ENCODE results near the gene ATP2B2.

The ATP2B2 gene

GRCh38 chr3:10483364-10483675 lies 22.1 kb downstream of the ATP2B2 start:
- no peaks in the 10 kb centered on the region for H3K36me3 ChIP-seq (ENCODE audit: control insufficient read depth, insufficient read depth, low read length)
- no peaks in the 10 kb centered on the region; the same call in 1 of the 2 replicates for H3K4me1 ChIP-seq (ENCODE audit: control insufficient read depth, insufficient read depth, low read length)
- no CpG with 5 or more reads among the region's 4 CpGs for WGBS (ENCODE audit: insufficient coverage, insufficient read length)
- DNase-seq (ENCODE audit: low read depth, low spot score) = no peak
- no peak overlapping the region for H3K4me3 ChIP-seq (ENCODE audit: low read length)
- H3K27ac ChIP-seq (ENCODE audit: low read length) = no peak overlapping the region
- no peaks in the 10 kb centered on the region for H3K27me3 ChIP-seq (ENCODE audit: control insufficient read depth, insufficient read depth, low read length)
- no peaks in the 10 kb centered on the region for H3K9me3 ChIP-seq (ENCODE audit: control insufficient read depth, insufficient read depth, low read length)

GRCh38 chr3:10482631-10483363 lies 22.6 kb downstream of the ATP2B2 start:
- H3K9me3 ChIP-seq (ENCODE audit: control insufficient read depth, insufficient read depth, low read length) = no peaks in the 10 kb centered on the region
- H3K4me3 ChIP-seq (ENCODE audit: low read length) = no peak overlapping the region
- no CpG with 5 or more reads among the region's 13 CpGs for WGBS (ENCODE audit: insufficient coverage, insufficient read length)
- H3K4me1 ChIP-seq (ENCODE audit: control insufficient read depth, insufficient read depth, low read length) = no peaks in the 10 kb centered on the region; the same call in 1 of the 2 replicates
- DNase-seq (ENCODE audit: low read depth, low spot score) = no peak
- H3K36me3 ChIP-seq (ENCODE audit: control insufficient read depth, insufficient read depth, low read length) = no peaks in the 10 kb centered on the region
- H3K27ac ChIP-seq (ENCODE audit: low read length) = no peak overlapping the region
- no peaks in the 10 kb centered on the region for H3K27me3 ChIP-seq (ENCODE audit: control insufficient read depth, insufficient read depth, low read length)

- Histone ChIP-seq H3K27ac (ENCODE audit: low read length) (no peak overlapping the region), H3K4me1 (ENCODE audit: control insufficient read depth, insufficient read depth, low read length) (no peaks in the 10 kb centered on the region; the same call in 1 of the 2 replicates), H3K27me3 (ENCODE audit: control insufficient read depth, insufficient read depth, low read length) (no peaks in the 10 kb centered on the region), H3K9me3 (ENCODE audit: control insufficient read depth, insufficient read depth, low read length) (no peaks in the 10 kb centered on the region), H3K4me3 (ENCODE audit: low read length) (no peak overlapping the region), H3K36me3 (ENCODE audit: control insufficient read depth, insufficient read depth, low read length) (no peaks in the 10 kb centered on the region)
- no CpG with 5 or more reads among the region's 4 CpGs for WGBS (ENCODE audit: insufficient coverage, insufficient read length)
- no peak for DNase-seq (ENCODE audit: low read depth, low spot score)
Observed at GRCh38 chr3:10480871-10481378, 24.5 kb downstream of the ATP2B2 start.

- Histone ChIP-seq H3K36me3 (ENCODE audit: control insufficient read depth, insufficient read depth, low read length) (no peaks in the 10 kb centered on the region), H3K9me3 (ENCODE audit: control insufficient read depth, insufficient read depth, low read length) (no peaks in the 10 kb centered on the region), H3K4me3 (ENCODE audit: low read length) (no peak overlapping the region), H3K27me3 (ENCODE audit: control insufficient read depth, insufficient read depth, low read length) (no peaks in the 10 kb centered on the region), H3K4me1 (ENCODE audit: control insufficient read depth, insufficient read depth, low read length) (peaks cover 1% of the 10 kb centered on the region; the same call in 1 of the 2 replicates), H3K27ac (ENCODE audit: low read length) (no peak overlapping the region)
- no peak for DNase-seq (ENCODE audit: low read depth, low spot score)
- no CpG with 5 or more reads among the region's 2 CpGs for WGBS (ENCODE audit: insufficient coverage, insufficient read length)
Observed at GRCh38 chr3:10479311-10479710, 26.1 kb downstream of the ATP2B2 start.

- Histone ChIP-seq H3K27ac (ENCODE audit: low read length) (no peak overlapping the region), H3K9me3 (ENCODE audit: control insufficient read depth, insufficient read depth, low read length) (no peaks in the 10 kb centered on the region), H3K27me3 (ENCODE audit: control insufficient read depth, insufficient read depth, low read length) (no peaks in the 10 kb centered on the region), H3K36me3 (ENCODE audit: control insufficient read depth, insufficient read depth, low read length) (no peaks in the 10 kb centered on the region), H3K4me3 (ENCODE audit: low read length) (no peak overlapping the region), H3K4me1 (ENCODE audit: control insufficient read depth, insufficient read depth, low read length) (0 out of 2 replicates have a peak, but pooled peaks cover 3% of the 10 kb centered on the region)
- no peak for DNase-seq (ENCODE audit: low read depth, low spot score)
- WGBS (ENCODE audit: insufficient coverage, insufficient read length) = no CpG with 5 or more reads among the region's 3 CpGs
Observed at GRCh38 chr3:10475983-10476382, 29.4 kb downstream of the ATP2B2 start.

- no peak for DNase-seq (ENCODE audit: low read depth, low spot score)
- WGBS (ENCODE audit: insufficient coverage, insufficient read length) = no CpG with 5 or more reads among the region's 9 CpGs
- H3K36me3 ChIP-seq (ENCODE audit: control insufficient read depth, insufficient read depth, low read length) = no peaks in the 10 kb centered on the region
- no peaks in the 10 kb centered on the region for H3K27me3 ChIP-seq (ENCODE audit: control insufficient read depth, insufficient read depth, low read length)
- H3K27ac ChIP-seq (ENCODE audit: low read length) = no peak overlapping the region
- H3K4me1 ChIP-seq (ENCODE audit: control insufficient read depth, insufficient read depth, low read length) = 0 out of 2 replicates have a peak, but pooled peaks cover 4% of the 10 kb centered on the region
- no peak overlapping the region for H3K4me3 ChIP-seq (ENCODE audit: low read length)
- no peaks in the 10 kb centered on the region for H3K9me3 ChIP-seq (ENCODE audit: control insufficient read depth, insufficient read depth, low read length)
Observed at GRCh38 chr3:10474847-10475246, 30.5 kb downstream of the ATP2B2 start.

GRCh38 chr3:10474275-10474646 lies 31.1 kb downstream of the ATP2B2 start:
- Histone ChIP-seq H3K36me3 (ENCODE audit: control insufficient read depth, insufficient read depth, low read length) (no peaks in the 10 kb centered on the region), H3K27me3 (ENCODE audit: control insufficient read depth, insufficient read depth, low read length) (no peaks in the 10 kb centered on the region), H3K4me3 (ENCODE audit: low read length) (no peak overlapping the region), H3K4me1 (ENCODE audit: control insufficient read depth, insufficient read depth, low read length) (0 out of 2 replicates have a peak, but pooled peaks cover 4% of the 10 kb centered on the region), H3K27ac (ENCODE audit: low read length) (no peak overlapping the region), H3K9me3 (ENCODE audit: control insufficient read depth, insufficient read depth, low read length) (no peaks in the 10 kb centered on the region)
- DNase-seq (ENCODE audit: low read depth, low spot score) = no peak
- no CpG with 5 or more reads among the region's 5 CpGs for WGBS (ENCODE audit: insufficient coverage, insufficient read length)

- H3K27me3 ChIP-seq (ENCODE audit: control insufficient read depth, insufficient read depth, low read length) = no peaks in the 10 kb centered on the region
- no CpG with 5 or more reads among the region's 7 CpGs for WGBS (ENCODE audit: insufficient coverage, insufficient read length)
- H3K27ac ChIP-seq (ENCODE audit: low read length) = no peak overlapping the region
- DNase-seq (ENCODE audit: low read depth, low spot score) = no peak
- H3K4me1 ChIP-seq (ENCODE audit: control insufficient read depth, insufficient read depth, low read length) = 0 out of 2 replicates have a peak, but pooled peaks cover 4% of the 10 kb centered on the region
- no peak overlapping the region for H3K4me3 ChIP-seq (ENCODE audit: low read length)
- H3K36me3 ChIP-seq (ENCODE audit: control insufficient read depth, insufficient read depth, low read length) = no peaks in the 10 kb centered on the region
- no peaks in the 10 kb centered on the region for H3K9me3 ChIP-seq (ENCODE audit: control insufficient read depth, insufficient read depth, low read length)
Observed at GRCh38 chr3:10473581-10474274, 31.7 kb downstream of the ATP2B2 start.

GRCh38 chr3:10472877-10473440 lies 32.4 kb downstream of the ATP2B2 start:
- no peak overlapping the region for H3K27ac ChIP-seq (ENCODE audit: low read length)
- WGBS (ENCODE audit: insufficient coverage, insufficient read length) = no CpG with 5 or more reads among the region's 2 CpGs

GRCh38 chr3:10471054-10471688 lies 34.2 kb downstream of the ATP2B2 start:
- H3K9me3 ChIP-seq (ENCODE audit: control insufficient read depth, insufficient read depth, low read length) = no peaks in the 10 kb centered on the region
- H3K27ac ChIP-seq (ENCODE audit: low read length) = no peak overlapping the region
- DNase-seq (ENCODE audit: low read depth, low spot score) = no peak
- 0 out of 2 replicates have a peak, but pooled peaks cover 4% of the 10 kb centered on the region for H3K4me1 ChIP-seq (ENCODE audit: control insufficient read depth, insufficient read depth, low read length)
- no peak overlapping the region; the same call in 1 of the 2 replicates for H3K4me3 ChIP-seq (ENCODE audit: low read length)
- no CpG with 5 or more reads among the region's 20 CpGs for WGBS (ENCODE audit: insufficient coverage, insufficient read length)
- no peaks in the 10 kb centered on the region for H3K27me3 ChIP-seq (ENCODE audit: control insufficient read depth, insufficient read depth, low read length)
- H3K36me3 ChIP-seq (ENCODE audit: control insufficient read depth, insufficient read depth, low read length) = no peaks in the 10 kb centered on the region

More at GRCh38 chr3:10472877-10473440, 32.4 kb downstream of the ATP2B2 start:
- H3K9me3 ChIP-seq (ENCODE audit: control insufficient read depth, insufficient read depth, low read length) = no peaks in the 10 kb centered on the region
- no peaks in the 10 kb centered on the region for H3K27me3 ChIP-seq (ENCODE audit: control insufficient read depth, insufficient read depth, low read length)
- no peak for DNase-seq (ENCODE audit: low read depth, low spot score)
- H3K4me3 ChIP-seq (ENCODE audit: low read length) = no peak overlapping the region
- 0 out of 2 replicates have a peak, but pooled peaks cover 4% of the 10 kb centered on the region for H3K4me1 ChIP-seq (ENCODE audit: control insufficient read depth, insufficient read depth, low read length)
- H3K36me3 ChIP-seq (ENCODE audit: control insufficient read depth, insufficient read depth, low read length) = no peaks in the 10 kb centered on the region

Data from iPS DF 6.9 (cell line).